Uterus (tissue), 4 donors: ENCODE results near the gene ARSB. TPM values are rescaled to one million over a fixed set of nuclear protein-coding genes. Genes with fewer than 3 reads are reported as not detected.
A peak's percentile ranks its signal among the peaks of the same experiment; 100 is the strongest.
"Not testable (repeated sequence)": the region's sequence is repeated elsewhere in the genome, so short reads cannot be mapped to it uniquely, and the experiment has no call there.

Experiments
- DNase-seq, 2 donors: peaks; one replicate each; pipeline ENCODE4 v3.0.0-alpha.2; 2019 to 2020
- H3K27ac ChIP-seq, 2 donors: fragments of 200-600 bp; sonication (generic); 1 replicate in 1 of 2; 2 replicates in 1 of 2; pipeline ENCODE4 v1.5.1; 2016 to 2018
- H3K27me3 ChIP-seq, 2 donors: fragments of 200-600 bp; sonication (generic); one replicate each; pipeline ENCODE4 v1.5.1; 2018 to 2019; ENCODE audit warnings: control low read depth in 1 of 2
- H3K36me3 ChIP-seq, 2 donors: fragments of 200-600 bp; sonication (generic); one replicate each; pipeline ENCODE4 v1.5.1; 2019; ENCODE audit warnings: control low read depth in 1 of 2
- H3K4me1 ChIP-seq, 2 donors: fragments of 200-600 bp; sonication (generic); one replicate each; pipeline ENCODE4 v1.5.1; 2018 to 2019; ENCODE audit warnings: control low read depth in 1 of 2
- H3K4me3 ChIP-seq, 2 donors: fragments of 200-600 bp; sonication (generic); 1 replicate in 1 of 2; 2 replicates in 1 of 2; pipeline ENCODE4 v1.5.1; 2018 to 2019; ENCODE audit warnings: mild to moderate bottlenecking in 1 of 2
- H3K9me3 ChIP-seq, 2 donors: fragments of 200-600 bp; sonication (generic); one replicate each; pipeline ENCODE4 v1.5.1; 2019; ENCODE audit warnings: control low read depth in 1 of 2
- POLR2A ChIP-seq, 2 donors: fragments of 450-650 bp; IDR thresholded peaks; one replicate each; pipeline ENCODE4 v1.6.1; 2016; ENCODE audit warnings: antibody characterized with exemption in 2 of 2, mild to moderate bottlenecking in 1 of 2, moderate library complexity in 1 of 2
- intact Hi-C: fragments of 100-400 bp; cut with DNase I; formaldehyde crosslinking; loops from one replicate; pipeline ENCODE4 v1.15.1; 2023; ENCODE audit warnings: low total_unique reads
- total RNA-seq, 4 donors: library from RNA; depleted of rRNA in 3 of 4; stranded (reverse); fragments of >200 nt in 3 of 4; gene quantifications; one replicate each; pipeline versions ENCODE4 v1.1.0 to v1.2.4, GENCODE V29; 2014 to 2023
- TF ChIP-seq, protein P1 (sequence below), 4 experiments: fragments of 200-600 bp in 2 of 4; fragments of 450-650 bp in 2 of 4; sonication (generic) in 2 of 4; IDR thresholded peaks; one replicate each; pipeline ENCODE4 v1.5.1; 2016 to 2019; ENCODE audit warnings: antibody characterized with exemption in 4 of 4, mild to moderate bottlenecking in 2 of 4, moderate library complexity in 1 of 4
- donor health status: DM: yes; HTN: yes; CAD: no.

ARSB gene
- total RNA-seq, 4 donors from 2014 or later, result 10.0 to 22.7 (median 15.1) TPM

- intact Hi-C loops, result no loop called here
- Histone ChIP-seq H3K4me1 (peaks cover 3 to 8% of the 10 kb centered on the region in 2 donors), H3K4me3 (no peak overlapping the region), H3K9me3 (no peaks in the 10 kb centered on the region), H3K36me3 (no peaks in the 10 kb centered on the region), H3K27me3 (no peaks in the 10 kb centered on the region), H3K27ac (peak overlapping the region; percentile 59 to 74)
- peak; percentile 53 to 83 for DNase-seq
- TF ChIP-seq POLR2A (IDR thresholded peaks at IDR 0.05), result no peak
Observed at GRCh38 chr5:78912085-78912771, 72.9 kb downstream of the ARSB start.

GRCh38 chr5:78909224-78909983 is 75.7 kb downstream of the ARSB start:
- intact Hi-C loops, H3K9me3 ChIP-seq, H3K4me1 ChIP-seq, DNase-seq, H3K27me3 ChIP-seq, H3K4me3 ChIP-seq, H3K36me3 ChIP-seq: not testable (repeated sequence)
- H3K27ac ChIP-seq, result peak overlapping the region; percentile 34 to 56

- Histone ChIP-seq H3K4me3 (no peak overlapping the region), H3K27ac (peak overlapping the region; percentile 56 to 68), H3K4me1 (peaks cover 3 to 8% of the 10 kb centered on the region in 2 donors), H3K9me3 (no peaks in the 10 kb centered on the region), H3K27me3 (no peaks in the 10 kb centered on the region), H3K36me3 (no peaks in the 10 kb centered on the region)
- intact Hi-C loops, result no loop called here
- TF ChIP-seq, protein P1, sequence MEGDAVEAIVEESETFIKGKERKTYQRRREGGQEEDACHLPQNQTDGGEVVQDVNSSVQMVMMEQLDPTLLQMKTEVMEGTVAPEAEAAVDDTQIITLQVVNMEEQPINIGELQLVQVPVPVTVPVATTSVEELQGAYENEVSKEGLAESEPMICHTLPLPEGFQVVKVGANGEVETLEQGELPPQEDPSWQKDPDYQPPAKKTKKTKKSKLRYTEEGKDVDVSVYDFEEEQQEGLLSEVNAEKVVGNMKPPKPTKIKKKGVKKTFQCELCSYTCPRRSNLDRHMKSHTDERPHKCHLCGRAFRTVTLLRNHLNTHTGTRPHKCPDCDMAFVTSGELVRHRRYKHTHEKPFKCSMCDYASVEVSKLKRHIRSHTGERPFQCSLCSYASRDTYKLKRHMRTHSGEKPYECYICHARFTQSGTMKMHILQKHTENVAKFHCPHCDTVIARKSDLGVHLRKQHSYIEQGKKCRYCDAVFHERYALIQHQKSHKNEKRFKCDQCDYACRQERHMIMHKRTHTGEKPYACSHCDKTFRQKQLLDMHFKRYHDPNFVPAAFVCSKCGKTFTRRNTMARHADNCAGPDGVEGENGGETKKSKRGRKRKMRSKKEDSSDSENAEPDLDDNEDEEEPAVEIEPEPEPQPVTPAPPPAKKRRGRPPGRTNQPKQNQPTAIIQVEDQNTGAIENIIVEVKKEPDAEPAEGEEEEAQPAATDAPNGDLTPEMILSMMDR (IDR thresholded peaks at IDR 0.05), result no peak
- no peak for TF ChIP-seq POLR2A (IDR thresholded peaks at IDR 0.05)
- DNase-seq, result peak in 1 of 2 donors; percentile 29
Observed at GRCh38 chr5:78908173-78909061, 76.7 kb downstream of the ARSB start.

GRCh38 chr5:78907255-78907891 is 77.7 kb downstream of the ARSB start:
- DNase-seq, result peak; percentile 38 to 44
- H3K4me1 ChIP-seq, result peaks cover 3 to 8% of the 10 kb centered on the region in 2 donors
- TF ChIP-seq, protein P1 (IDR thresholded peaks at IDR 0.05), result no peak
- TF ChIP-seq POLR2A (IDR thresholded peaks at IDR 0.05), result no peak
- H3K27ac ChIP-seq, result peak overlapping the region; percentile 56 to 68
- H3K36me3 ChIP-seq, result no peaks in the 10 kb centered on the region
- H3K4me3 ChIP-seq, result no peak overlapping the region
- H3K9me3 ChIP-seq, result no peaks in the 10 kb centered on the region
- intact Hi-C loops, result no loop called here
- no peaks in the 10 kb centered on the region for H3K27me3 ChIP-seq

DNA sequence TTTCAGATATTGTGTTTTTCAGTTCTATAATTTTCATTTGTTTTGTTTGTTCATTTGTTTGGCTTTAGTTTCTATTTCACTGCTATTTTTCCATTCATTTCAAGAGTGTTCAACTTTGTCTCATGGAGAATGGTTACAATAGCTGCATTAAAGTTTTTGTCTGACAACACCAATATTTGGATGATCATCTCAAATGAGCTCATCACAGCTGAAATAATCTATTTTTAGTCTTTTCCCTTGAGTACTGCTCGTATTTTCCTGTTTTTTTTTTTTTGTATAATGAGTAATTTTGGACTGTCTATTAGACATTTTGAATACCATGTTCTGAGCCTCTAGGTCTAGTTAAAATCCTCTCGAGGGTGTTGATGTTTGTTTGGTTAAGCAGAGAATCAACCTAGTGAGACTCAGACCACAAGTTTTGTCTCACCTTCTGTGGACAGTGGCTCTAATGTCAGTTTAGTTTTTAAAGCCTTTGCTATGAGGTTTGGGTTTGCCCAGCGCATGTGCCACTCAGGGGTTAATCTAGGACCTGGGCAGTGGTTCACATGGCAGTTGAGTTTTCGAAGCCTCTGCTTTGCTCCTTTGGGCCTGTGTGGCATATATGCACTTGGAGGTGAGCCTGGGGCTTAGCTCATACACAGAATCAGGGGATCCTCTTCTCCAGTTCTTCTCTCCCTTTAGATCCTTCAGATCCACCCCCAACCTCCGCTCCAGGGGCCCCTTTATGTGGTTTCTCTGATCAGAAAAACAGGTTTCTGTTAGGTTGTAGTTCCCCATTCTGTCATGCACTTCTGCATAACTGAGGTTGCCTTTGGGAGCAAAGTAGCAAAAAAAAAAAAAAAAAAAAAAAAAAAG is 79.8 kb downstream of the ARSB start:
- Histone ChIP-seq H3K9me3 (no peaks in the 10 kb centered on the region), H3K4me3 (no peak overlapping the region), H3K27ac (no peak overlapping the region), H3K27me3 (no peaks in the 10 kb centered on the region), H3K36me3 (no peaks in the 10 kb centered on the region), H3K4me1 (peaks cover 3 to 8% of the 10 kb centered on the region in 2 donors)
- no peak for DNase-seq
- intact Hi-C loops, result no loop called here
- TF ChIP-seq, protein P1 (IDR thresholded peaks at IDR 0.05), result no peak
- TF ChIP-seq POLR2A (IDR thresholded peaks at IDR 0.05), result no peak
